Hematopoietic multipotent progenitor cell treated with erythropoietin and hydrocortisone succinate and interleukin-3 and kit ligand, for 15 days (in vitro differentiated cells): ENCODE measurements around the gene CRKL.
"Not testable (repeated sequence)": the region's sequence is repeated elsewhere in the genome, so short reads cannot be mapped to it uniquely, and the experiment has no call there.

Experiments used
- DNase-seq: peaks from one replicate; pipeline ENCODE4 v3.0.0-alpha.2; 2015; ENCODE audit warnings: low spot score

Gene CRKL, protein sequence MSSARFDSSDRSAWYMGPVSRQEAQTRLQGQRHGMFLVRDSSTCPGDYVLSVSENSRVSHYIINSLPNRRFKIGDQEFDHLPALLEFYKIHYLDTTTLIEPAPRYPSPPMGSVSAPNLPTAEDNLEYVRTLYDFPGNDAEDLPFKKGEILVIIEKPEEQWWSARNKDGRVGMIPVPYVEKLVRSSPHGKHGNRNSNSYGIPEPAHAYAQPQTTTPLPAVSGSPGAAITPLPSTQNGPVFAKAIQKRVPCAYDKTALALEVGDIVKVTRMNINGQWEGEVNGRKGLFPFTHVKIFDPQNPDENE

DNA sequence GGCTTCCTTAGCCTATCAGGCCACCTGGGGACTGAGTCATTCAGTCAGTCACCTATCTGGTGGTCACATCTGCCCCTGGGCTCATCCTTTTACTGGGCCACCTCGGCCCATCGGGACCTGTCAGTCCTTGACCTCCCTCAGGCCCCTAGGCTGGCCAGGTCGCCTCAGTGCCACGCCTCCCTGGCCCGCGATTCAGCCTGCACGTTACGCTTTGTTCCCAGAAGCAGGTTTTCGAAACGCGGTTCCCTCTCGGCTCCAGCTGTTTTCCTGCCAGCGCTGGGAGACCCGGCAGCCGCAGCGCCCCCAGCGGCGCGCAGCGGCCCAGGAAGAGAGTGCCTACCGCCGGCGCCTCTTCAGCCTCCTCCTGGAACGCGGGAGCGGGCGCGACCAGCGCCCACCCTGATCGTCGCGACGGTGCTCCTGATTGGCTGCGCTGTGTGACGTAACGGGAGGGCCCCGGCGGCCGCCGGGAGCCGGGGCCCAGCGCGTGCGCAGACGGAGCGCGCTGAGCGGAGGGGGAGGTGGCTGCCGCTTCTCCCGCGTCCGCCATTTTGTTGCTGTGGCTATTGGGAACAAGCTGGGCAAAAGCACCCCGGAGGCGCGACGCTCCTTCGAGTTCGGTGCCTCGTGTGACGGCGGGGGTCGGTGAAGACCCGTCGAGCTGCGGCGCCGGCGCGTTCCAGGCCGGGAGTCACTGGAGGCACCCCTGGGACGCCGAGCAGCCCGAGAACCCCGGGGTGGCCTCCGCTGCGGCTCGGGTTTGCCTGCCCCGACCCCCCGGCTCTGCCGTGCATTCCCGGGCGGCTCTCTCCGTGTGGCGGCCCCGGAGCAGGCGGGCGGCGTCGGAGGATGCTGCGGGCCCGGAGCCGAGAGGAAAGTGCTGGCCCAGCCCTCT, at the start of gene CRKL:
Gene CRKL, plus strand, starts transcription at position 492 of the 895 bp plus-strand sequence. CDS start 528 bp downstream, outside the sequence.
- DNase-seq, result peak; percentile 97

DNA sequence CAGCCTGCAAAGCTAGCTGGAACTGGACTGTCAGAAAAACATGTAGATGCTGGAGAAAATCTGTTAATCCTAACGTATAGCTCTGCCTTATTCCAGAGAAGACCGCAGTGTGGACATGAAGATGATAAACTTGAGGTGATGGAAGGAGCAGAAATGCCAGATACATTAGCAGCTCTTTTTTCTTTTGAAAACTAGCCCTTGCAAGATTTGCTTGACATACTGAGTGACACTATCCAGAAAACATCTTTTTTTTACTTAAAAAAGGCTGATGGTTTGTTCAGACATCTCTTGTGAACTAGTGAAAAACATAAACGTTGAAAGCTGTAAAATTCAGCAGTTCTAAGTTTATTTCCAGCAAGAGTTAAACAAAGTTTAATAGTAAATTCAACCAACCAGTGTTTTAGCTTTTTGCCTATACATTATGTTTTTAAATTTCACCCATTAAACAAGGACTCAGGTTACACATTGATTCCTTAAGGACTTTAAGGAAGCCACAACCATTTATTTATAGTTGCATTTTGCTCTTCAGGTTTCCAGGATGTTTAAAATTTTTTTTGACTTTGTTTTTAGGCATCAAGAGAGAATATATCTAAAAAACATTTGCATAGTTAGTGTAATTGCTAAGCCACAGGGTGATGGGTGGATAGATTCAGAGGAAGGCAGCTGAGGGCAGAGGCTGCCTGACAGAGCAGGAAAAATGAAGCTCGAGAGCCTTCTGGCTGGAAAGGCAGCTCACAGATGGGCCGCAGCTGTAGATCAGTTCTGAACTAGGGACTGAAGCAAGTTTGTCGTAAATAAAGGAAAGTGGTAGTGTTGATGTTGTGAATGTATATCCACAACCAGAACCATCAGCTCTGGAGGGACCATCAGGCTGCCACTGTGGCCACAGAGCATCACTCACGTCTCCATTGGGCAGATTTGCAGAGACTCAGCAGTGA, 48.9 kb upstream of the CRKL start:
- DNase-seq, result no peak

DNA sequence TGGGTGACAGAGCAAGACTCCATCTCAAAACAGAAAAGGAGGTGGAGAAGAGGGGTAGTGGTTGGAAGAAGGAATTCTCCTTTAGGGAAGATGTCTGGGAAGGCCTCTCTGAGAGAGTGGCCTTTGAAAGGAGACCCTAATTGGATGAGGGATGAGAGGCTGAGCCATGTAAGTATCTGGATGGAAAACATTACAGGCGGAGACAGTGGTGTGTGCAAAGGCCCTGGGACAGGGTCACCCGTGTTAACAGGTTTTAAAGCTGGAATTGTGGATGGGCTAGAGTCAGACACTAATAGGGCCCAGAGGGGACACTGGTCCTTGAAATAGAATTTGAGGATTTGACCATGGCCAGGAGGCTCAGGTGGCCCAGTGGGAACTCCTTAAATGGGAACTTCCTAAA, 48.0 kb upstream of the CRKL start:
- DNase-seq, result no peak

DNA sequence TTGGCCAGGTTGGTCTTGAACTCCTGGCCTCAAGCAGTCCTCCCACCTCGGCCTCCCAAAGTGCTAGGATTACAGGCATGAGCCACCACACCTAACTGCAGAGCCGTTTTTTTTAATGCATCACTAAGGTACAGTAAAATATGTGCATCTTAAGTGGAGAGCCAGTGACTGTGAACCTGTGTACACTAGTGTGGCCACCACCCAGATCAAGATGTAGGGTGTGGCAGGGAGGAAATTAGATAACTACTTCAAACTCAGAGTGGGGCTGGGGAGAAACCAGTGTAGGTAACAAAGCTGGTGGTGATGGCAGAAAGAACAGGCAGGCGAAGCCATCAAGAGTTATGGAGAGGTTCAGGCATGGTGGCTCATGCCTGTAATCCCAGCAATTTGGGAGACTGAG, 44.0 kb upstream of the CRKL start:
- DNase-seq, result no peak

DNA sequence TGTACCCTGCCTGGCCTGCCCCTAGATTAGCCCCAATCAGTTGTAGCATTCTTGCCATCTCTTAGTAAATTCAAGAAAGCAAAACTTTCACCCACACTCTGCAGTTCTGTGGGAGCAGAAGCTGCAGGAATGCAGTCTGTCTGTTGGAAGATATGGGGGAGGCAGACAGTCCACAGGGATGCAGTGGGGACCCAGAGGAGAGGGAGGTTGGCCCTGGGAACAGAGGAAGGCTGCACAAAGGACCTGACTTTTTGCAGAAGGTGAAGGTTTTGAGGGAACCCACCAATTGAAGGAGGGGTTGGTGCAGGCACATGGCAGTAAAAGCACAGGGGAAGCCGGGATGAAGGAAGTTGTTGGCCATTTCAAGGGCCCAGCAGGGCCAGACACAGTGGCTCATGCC, 41.9 kb upstream of the CRKL start:
- no peak for DNase-seq

DNA sequence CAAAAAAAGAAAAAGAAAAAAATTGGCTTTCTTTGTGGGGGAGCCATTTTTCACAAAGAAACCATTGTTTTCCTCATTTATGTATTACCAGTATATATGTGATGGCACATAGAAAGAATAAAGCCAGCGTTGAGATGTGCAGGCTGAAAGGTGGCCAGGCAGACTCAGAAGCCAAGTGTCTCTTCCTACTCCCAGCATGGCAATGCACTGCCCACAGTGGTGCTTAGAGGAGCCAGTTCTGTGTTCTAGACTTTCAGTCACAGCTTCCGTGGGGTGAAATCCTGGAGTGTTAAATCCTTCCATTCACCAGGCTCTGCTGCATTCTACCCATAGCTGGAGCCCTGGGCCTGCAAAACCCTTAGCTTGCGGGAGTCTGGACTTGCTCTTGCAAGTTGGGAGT, 39.5 kb upstream of the CRKL start:
- no peak for DNase-seq

DNA sequence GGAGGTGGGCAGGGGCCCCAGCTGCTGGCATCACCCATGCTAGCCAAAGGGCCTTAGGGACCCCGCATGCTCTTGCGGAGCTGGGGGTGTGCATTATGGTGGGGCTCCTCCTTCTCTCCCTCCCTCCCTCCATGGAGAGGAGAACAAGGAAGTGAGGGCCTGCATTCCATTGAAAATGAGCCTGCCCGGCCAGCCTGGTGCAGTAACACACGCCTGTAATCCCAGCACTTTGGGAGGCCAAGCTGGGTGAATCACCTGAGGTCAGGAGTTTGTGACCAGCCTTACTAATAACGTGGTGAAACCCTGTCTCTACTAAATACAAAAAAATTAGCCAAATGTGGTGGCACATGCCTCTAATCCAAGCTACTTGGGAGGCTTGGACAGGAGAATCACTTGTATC, 36.0 kb upstream of the CRKL start:
- no peak for DNase-seq

DNA sequence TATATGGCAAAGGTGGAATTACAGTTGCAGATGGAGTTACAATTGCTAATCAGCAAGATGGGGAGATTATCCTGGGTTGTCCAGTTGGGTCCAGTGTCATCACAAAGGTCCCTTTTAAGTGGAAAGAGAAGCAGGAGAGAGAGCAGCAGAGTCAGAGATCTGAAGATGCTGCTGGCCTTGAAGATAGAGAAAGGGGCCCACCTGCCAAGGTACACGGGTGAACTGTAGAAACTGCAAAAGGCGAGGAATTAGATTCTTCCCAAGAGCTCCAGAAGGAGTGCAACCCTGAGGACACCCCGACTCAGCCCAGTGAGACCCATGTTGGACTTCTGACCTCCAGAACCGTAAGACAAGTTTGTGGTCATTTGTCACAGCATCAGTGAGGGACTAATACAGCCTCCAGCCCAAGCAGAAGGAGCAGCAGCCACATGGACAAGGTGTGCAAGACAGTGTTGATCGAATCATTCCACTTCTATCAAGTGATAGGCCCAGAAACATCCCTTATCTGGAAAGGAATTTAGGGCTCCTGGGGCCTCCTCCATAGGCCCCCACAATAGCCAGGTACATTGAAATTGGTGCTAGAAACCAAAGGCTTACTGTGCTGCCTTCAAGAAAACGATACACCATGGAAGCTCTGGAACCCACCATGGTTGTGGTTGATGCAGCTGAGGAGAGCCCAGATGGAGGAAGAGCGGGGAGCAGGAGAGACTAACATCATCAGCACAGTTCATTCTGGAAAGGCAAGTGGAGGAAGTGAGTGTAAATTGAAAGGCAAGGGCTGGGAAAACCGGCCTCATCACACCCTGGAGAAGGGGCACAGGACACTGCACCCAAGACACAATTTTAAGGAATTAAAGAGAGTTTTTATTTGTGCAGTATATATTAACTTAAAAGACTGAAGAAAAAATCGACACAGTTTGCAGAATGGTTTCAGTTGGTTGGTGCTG, 35.1 kb upstream of the CRKL start:
- no peak for DNase-seq

DNA sequence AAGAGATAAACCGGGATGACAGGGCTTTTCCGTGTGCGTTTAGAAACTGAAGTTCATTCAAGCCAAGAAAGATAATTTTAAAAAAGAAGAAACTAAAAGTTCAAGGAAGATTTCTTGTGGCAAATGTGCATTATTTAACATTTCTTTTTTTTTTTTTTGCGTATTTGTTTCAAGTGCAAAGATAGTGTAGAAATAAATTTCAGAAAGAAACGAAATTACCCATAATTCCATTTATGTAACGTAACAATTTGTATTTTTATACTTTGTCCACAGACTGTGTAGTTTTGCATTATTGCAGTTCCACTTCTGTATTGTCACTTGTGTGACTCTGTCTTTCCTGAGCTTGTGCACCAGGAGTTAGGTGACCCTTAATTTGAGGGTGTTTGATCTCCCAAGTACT, 34.4 kb upstream of the CRKL start:
- no peak for DNase-seq

DNA sequence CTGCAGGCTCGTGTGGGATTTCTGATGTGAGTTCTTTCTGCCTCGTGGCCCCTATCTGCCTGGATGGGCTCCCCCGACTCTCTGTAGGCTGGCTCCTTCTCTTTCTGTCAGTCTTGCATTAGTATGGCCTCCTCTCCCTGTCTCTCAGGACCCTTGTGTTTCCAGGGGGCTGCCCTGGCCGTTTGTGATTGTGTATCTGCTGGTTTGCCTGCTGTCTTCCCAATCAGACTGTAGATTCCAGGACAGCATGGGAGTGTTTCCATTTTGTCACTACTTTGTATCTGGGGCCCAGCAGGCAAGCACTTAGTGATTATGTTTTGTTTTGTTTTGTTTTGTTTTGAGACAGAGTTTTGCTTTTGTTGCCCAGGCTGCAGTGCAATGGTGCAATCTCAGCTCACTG, 32.8 kb upstream of the CRKL start:
- no peak for DNase-seq

DNA sequence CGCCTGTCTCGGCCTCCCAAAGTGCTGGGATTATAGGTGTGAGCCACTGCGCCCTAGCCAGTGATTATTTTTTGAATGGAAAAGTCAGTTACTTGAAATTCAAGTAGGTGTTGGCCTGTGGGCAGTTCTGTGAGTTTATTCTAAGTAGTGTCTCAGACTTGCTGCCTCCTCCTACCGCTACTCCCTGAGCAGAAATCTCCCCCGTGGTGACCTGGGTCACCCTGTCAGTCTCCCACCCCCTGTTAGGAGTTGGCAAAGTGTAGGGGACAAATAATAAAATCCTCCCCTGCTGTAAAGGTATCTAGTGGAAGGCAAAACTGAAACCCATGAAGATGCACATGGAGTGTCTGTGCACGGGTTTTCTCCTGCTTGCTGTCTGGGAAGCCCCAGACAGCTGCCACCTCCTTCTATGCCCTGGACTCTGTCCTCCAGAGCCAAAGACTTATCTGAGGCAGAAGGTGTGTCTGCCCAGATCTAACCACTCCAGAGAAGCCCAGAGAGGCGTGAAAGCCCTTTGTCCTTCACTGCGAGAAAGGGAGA, 32.1 kb upstream of the CRKL start:
- DNase-seq, result no peak

DNA sequence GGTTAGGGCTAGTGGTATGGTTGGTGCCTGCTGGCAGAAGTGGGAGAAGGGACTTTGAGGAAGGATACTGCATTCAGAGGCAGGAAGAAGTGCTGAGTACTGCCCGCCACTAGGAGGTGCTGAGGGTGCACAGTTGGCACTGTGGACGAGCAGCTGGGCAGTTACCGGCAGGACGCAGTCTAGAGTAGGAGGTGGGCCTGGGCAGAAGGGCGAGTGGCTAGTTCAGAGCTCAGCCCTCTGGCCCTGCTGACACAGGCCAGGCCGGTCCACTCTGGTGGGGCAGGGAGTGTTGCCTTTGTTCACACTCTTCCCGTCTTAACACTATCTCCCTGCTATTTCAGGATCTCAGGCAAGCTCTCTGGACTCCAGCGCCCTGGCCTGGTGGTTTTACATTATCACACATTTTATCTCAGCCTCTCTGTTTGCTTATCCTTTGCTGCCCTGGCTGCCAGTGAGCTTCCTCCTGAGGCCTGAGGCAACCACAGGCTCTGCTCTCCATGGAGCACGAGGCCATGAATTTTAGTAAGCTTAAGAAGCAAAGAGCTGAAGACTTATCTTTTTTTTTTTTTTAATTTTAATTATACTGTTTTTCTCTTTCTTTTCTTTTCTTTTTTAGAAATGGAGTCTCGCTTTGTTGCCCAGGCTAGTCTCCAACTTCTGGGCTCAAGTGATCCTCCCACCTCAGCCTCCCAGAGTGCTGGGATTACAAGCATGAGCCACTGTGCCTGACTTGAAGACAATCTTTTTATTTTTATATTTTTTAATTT, 31.5 kb upstream of the CRKL start:
- peak; percentile 77 for DNase-seq

DNA sequence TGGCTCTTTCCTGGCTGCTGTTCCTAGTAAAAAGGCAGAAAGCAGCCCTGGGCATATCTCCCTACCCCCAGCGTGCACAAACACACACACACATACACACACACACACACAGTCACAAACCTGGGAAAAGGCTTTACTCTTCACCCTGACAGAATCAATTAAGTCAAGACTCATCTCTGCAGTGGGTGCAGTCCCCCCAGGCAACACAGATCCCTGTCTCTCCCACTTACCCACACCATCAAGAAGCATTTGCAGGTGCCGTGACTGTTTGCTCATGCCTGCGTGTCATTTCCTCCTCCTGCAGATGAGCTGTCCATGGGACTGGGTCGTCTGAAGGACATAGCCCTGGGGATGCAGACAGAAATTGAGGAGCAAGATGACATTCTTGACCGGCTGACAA, 29.8 kb upstream of the CRKL start:
- DNase-seq, result no peak

DNA sequence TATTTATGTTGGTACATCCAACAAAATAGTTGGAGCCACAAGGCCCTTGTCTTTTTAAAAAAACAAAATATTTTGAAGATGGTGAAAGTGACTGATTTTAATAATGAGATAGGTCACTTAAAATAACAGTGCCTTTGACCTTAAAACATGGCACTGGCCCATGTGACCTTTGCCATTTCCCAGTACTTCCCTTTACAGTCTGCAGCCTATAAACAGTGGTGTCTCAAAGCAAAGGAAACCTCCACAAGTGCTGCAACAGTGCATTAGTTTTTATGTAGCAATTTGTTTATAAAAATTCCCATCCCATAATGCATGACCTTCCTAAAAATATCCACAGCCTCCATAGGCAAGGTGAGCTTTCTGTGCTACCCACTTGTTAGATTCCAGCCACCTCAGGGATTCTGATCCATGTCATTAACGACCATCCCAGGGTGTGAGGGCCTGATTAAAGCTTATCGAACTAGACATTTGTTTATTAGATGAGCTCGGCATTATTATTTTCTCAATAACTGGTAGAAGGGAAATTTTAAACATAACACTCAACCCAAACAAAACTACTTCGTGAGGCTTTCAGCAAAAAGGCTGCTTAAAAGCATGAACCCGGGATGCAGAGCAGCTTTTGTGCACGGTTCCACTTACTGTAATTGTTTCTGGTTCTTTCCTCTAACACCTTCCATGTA, 28.0 kb upstream of the CRKL start:
- no peak for DNase-seq

DNA sequence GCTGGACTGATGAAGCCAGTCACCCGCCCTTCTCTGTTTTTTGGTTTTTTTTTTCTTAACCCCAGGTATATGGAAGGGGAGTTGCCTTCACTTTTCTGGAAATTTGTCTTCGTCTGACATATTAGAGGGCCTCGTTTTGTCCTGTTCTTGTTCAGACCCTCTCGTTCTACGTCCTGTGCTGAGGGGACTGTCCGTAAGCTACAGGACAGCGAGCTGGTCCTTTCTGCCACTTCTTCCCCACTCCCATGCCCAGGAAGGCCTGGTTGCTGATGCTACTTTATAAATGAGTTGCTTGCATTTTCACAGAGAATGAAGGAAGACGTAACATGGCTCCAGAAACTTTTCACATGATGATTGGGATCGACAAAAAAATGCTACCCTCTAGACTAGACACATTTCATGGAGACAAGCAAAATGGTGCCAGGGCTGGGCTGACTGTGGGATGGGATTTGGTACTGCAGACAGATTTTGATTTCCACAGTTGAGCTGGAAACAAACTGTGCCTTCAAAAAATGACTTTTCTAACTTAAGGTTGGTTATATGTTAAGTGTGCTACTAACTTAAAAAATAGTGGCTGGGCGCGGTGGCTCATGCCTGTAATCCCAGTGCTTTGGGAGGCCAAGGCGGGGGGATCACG, 27.2 kb upstream of the CRKL start:
- no peak for DNase-seq

DNA sequence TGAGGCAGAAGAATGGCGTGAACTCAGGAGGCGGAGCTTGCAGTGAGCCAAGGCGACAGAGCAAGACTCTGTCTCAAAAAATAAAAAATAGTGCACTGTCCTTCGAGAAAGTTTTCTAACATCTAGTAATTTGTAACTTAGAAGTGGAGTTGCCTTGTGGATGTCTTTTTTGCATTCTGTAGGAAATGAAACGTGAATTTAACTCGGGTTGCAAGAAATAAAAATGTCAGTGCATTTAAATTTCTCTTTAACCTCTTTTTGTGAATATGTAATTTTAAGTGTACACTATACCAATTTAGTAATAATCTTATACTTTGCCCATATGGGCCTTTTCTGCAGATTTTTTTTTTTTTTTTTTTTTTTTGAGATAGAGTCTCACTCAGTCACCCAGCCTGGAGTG, 26.2 kb upstream of the CRKL start:
- no peak for DNase-seq

DNA sequence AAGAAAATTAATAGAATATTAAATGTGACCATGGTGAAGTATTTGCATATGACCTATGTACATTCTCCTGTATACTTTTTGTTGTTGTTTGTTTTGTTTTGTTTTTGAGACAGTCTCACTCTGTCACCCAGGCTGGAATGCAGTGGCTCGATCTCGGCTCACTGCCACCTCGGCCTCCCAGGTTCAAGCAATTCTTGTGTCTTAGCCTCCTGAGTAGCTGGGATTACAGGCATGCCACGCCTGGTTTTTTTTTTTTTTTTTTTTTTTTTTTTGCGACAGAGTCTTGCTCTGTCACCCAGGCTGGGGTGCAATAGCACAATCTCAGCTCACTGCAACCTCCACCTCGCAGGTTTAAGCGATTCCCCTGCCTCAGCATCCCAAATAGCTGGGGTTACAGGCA, 19.5 kb upstream of the CRKL start:
- not testable (repeated sequence) for DNase-seq

DNA sequence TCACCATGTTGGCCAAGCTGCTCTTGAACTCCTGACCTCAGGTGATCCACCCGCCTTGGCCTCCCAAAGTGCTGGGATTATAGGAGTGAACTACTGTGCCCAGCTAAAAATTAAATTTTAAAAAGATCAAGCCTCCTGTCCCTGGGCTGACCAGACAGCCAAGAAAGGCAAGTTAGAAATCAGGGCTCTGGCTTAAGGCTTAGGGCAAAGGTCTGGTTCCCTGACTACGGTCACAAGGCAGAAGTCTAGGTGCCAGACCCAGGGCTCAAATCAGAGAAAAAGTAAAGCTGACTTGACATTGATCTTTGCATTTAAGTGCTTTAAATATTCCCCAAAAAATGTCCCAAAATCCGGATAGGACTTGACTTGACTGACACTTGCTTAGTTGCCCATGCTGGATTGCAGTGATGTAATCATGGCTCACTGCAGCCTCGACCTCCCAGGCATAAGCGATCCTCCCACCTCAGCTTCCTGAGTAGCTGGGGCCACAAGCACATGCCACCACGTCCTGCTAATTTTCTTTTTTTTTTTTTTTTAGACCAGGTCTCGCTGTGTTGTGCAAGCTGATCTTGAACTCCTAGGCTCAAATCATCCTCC, 17.3 kb upstream of the CRKL start:
- DNase-seq, result no peak
